GM12892 (cell line): Measurements from ENCODE around the gene RNF141.

Experiments
- POLR2A ChIP-seq: IDR thresholded peaks from 2 replicates; pipeline ENCODE4 v1.6.1; 2011; ENCODE audit warnings: low read depth, low read length, control low read depth
- POLR2AphosphoS5 ChIP-seq: IDR thresholded peaks from 2 replicates; pipeline ENCODE4 v1.6.1; 2011; ENCODE audit warnings: low read depth, low read length, control low read depth
- TAF1 ChIP-seq: IDR thresholded peaks from 2 replicates; pipeline ENCODE4 v1.6.1; 2011; ENCODE audit warnings: low read depth, mild to moderate bottlenecking, control low read depth, low read length, borderline replicate concordance

- no peak for TF ChIP-seq POLR2A
- no peak for TF ChIP-seq POLR2AphosphoS5
- no peak for TF ChIP-seq TAF1
These were observed 22.9 kb downstream of the RNF141 start for GRCh38 chr11:10518123-10518522.
